OCI-LY1 (cell line): ENCODE data around the gene FAM20C.

ENCODE experiments used
- H2AFZ ChIP-seq: fragments of 200-600 bp; sonication (generic), shearing (Covaris generic); 2 replicates; pipeline ENCODE4 v1.6.0; 2014; ENCODE audit warnings: antibody characterized with exemption, mild to moderate bottlenecking, low read length
- H3F3A ChIP-seq: fragments of 200-600 bp; sonication (generic), shearing (Covaris generic); 2 replicates; pipeline ENCODE4 v1.6.0; 2014; ENCODE audit warnings: mild to moderate bottlenecking, antibody characterized with exemption, low read length, moderate library complexity; ENCODE audit not compliant: insufficient read depth
- H3K27ac ChIP-seq: fragments of 200-600 bp; sonication (generic); 2 replicates; pipeline ENCODE4 v1.5.1; 2014; ENCODE audit warnings: low read length, mixed run types, mild to moderate bottlenecking, low read depth; ENCODE audit not compliant: poor library complexity, severe bottlenecking
- H3K27me3 ChIP-seq: fragments of 200-600 bp; sonication (generic); 2 replicates; pipeline ENCODE4 v1.6.0; 2014; ENCODE audit warnings: antibody characterized with exemption, mild to moderate bottlenecking, low read length, moderate library complexity; ENCODE audit not compliant: insufficient read depth
- H3K36me3 ChIP-seq: fragments of 200-600 bp; sonication (generic); 2 replicates; pipeline ENCODE4 v1.6.1; 2014; ENCODE audit warnings: mild to moderate bottlenecking, antibody characterized with exemption, low read length, moderate library complexity, mixed read lengths; ENCODE audit not compliant: insufficient read depth
- H3K4me1 ChIP-seq: fragments of 200-600 bp; sonication (generic); 2 replicates; pipeline ENCODE4 v1.5.1; 2014; ENCODE audit warnings: mild to moderate bottlenecking, low read length, moderate library complexity; ENCODE audit not compliant: insufficient read depth, severe bottlenecking
- H3K4me2 ChIP-seq: fragments of 200-600 bp; sonication (generic), shearing (Covaris generic); 2 replicates; pipeline ENCODE4 v1.6.1; 2014; ENCODE audit warnings: low read length
- H3K4me3 ChIP-seq: fragments of 200-600 bp; sonication (generic); 2 replicates; pipeline ENCODE4 v1.5.1; 2014; ENCODE audit warnings: low read length, low read depth, mild to moderate bottlenecking, mixed read lengths; ENCODE audit not compliant: poor library complexity, severe bottlenecking
- H3K79me2 ChIP-seq: fragments of 200-600 bp; shearing (Covaris generic); 2 replicates; pipeline ENCODE4 v1.6.1; 2016; ENCODE audit warnings: mixed run types, low read length, mixed read lengths; ENCODE audit not compliant: insufficient read depth
- H3K9ac ChIP-seq: fragments of 200-600 bp; sonication (generic), shearing (Covaris generic); 2 replicates; pipeline ENCODE4 v1.6.1; 2014; ENCODE audit warnings: mild to moderate bottlenecking, low read length, mixed read lengths
- H3K9me2 ChIP-seq: fragments of 200-600 bp; sonication (generic), shearing (Covaris generic); 2 replicates; pipeline ENCODE4 v1.6.1; 2014; ENCODE audit warnings: low read depth, mild to moderate bottlenecking, low read length, mixed read lengths
- H3K9me3 ChIP-seq: fragments of 200-600 bp; shearing (Covaris generic); 2 replicates; pipeline ENCODE4 v1.6.1; 2014; ENCODE audit warnings: low read length, mixed read lengths
- H4K20me1 ChIP-seq: fragments of 200-600 bp; sonication (generic), shearing (Covaris generic); 2 replicates; pipeline ENCODE4 v1.6.0; 2016; ENCODE audit warnings: mild to moderate bottlenecking, low read length; ENCODE audit not compliant: insufficient read depth
- CTCF ChIP-seq: fragments of 200-600 bp; sonication (generic), shearing (Covaris generic); IDR thresholded peaks from 2 replicates; pipeline ENCODE4 v1.5.1; 2017; ENCODE audit warnings: mild to moderate bottlenecking, antibody characterized with exemption, low read length, moderate library complexity, mixed read lengths
- EZH2 ChIP-seq: fragments of 200-600 bp; sonication (generic), shearing (Covaris generic); IDR thresholded peaks from 2 replicates; pipeline ENCODE4 v1.8.0; 2017; ENCODE audit warnings: borderline replicate concordance, mixed run types, mild to moderate bottlenecking, antibody characterized with exemption, low read length, moderate library complexity, mixed read lengths

FAM20C gene

GRCh38 chr7:174716-175115 is 17.7 kb upstream of the FAM20C start:
- Histone ChIP-seq H3K27ac (no peak overlapping the region), H3K79me2 (no peaks in the 10 kb centered on the region), H3K4me1 (no peaks in the 10 kb centered on the region), H3F3A (no peaks in the 10 kb centered on the region), H2AFZ (no peak overlapping the region), H4K20me1 (no peaks in the 10 kb centered on the region), H3K4me2 (no peak overlapping the region), H3K9ac (no peak overlapping the region), H3K36me3 (no peaks in the 10 kb centered on the region), H3K4me3 (no peak overlapping the region), H3K9me3 (no peaks in the 10 kb centered on the region), H3K9me2 (no peaks in the 10 kb centered on the region), H3K27me3 (no peaks in the 10 kb centered on the region)
- TF ChIP-seq CTCF (no peak), EZH2 (no peak)

GRCh38 chr7:175955-176354 is 16.4 kb upstream of the FAM20C start:
- Histone ChIP-seq H3K27me3 (no peaks in the 10 kb centered on the region), H3F3A (no peaks in the 10 kb centered on the region)

GRCh38 chr7:176381-176780 is 16.0 kb upstream of the FAM20C start:
- no peak overlapping the region for H2AFZ ChIP-seq
- no peaks in the 10 kb centered on the region for H3K36me3 ChIP-seq
- no peak overlapping the region for H3K9ac ChIP-seq
- H3K27me3 ChIP-seq, result no peaks in the 10 kb centered on the region
- no peak for TF ChIP-seq EZH2
- no peak for TF ChIP-seq CTCF
- H3K79me2 ChIP-seq, result no peaks in the 10 kb centered on the region
- H3K4me1 ChIP-seq, result no peaks in the 10 kb centered on the region
- no peaks in the 10 kb centered on the region for H4K20me1 ChIP-seq
- H3F3A ChIP-seq, result no peaks in the 10 kb centered on the region
- H3K4me3 ChIP-seq, result no peak overlapping the region
- H3K9me3 ChIP-seq, result no peaks in the 10 kb centered on the region
- no peaks in the 10 kb centered on the region for H3K9me2 ChIP-seq
- no peak overlapping the region for H3K27ac ChIP-seq
- no peak overlapping the region for H3K4me2 ChIP-seq

More at GRCh38 chr7:175955-176354, 16.4 kb upstream of the FAM20C start:
- H2AFZ ChIP-seq, result no peak overlapping the region
- no peaks in the 10 kb centered on the region for H3K4me1 ChIP-seq
- H3K27ac ChIP-seq, result no peak overlapping the region
- no peaks in the 10 kb centered on the region for H3K9me2 ChIP-seq
- no peak overlapping the region for H3K9ac ChIP-seq
- H3K79me2 ChIP-seq, result no peaks in the 10 kb centered on the region
- H3K9me3 ChIP-seq, result no peaks in the 10 kb centered on the region
- no peaks in the 10 kb centered on the region for H4K20me1 ChIP-seq
- H3K4me2 ChIP-seq, result no peak overlapping the region
- H3K36me3 ChIP-seq, result no peaks in the 10 kb centered on the region
- no peak for TF ChIP-seq EZH2
- no peak for TF ChIP-seq CTCF
- H3K4me3 ChIP-seq, result no peak overlapping the region
